ENCODE data around the gene COL18A1.

The COL18A1 gene

GRCh38 chr21:45451091-45451740, 46.3 kb downstream of the COL18A1 start:
- no peak for TF ChIP-seq CTCF (conservative IDR thresholded peaks at IDR 0.05)
- no peak for TF ChIP-seq ZFX (IDR thresholded peaks at IDR 0.05)
- no peak overlapping the region for H3K27ac ChIP-seq

GRCh38 chr21:45451771-45452182, 46.8 kb downstream of the COL18A1 start:
- TF ChIP-seq CTCF (conservative IDR thresholded peaks at IDR 0.05) (no peak), ZFX (IDR thresholded peaks at IDR 0.05) (no peak)
- no peak overlapping the region for H3K27ac ChIP-seq

- H3K27ac ChIP-seq, result no peak overlapping the region
- TF ChIP-seq CTCF (conservative IDR thresholded peaks at IDR 0.05) (no peak), ZFX (IDR thresholded peaks at IDR 0.05) (no peak)
Measured at GRCh38 chr21:45452696-45453307, 47.8 kb downstream of the COL18A1 start.

GRCh38 chr21:45453308-45453950, 48.5 kb downstream of the COL18A1 start:
- no peak overlapping the region for H3K27ac ChIP-seq
- no peak for TF ChIP-seq CTCF (conservative IDR thresholded peaks at IDR 0.05)
- TF ChIP-seq ZFX (IDR thresholded peaks at IDR 0.05), result no peak

- H3K27ac ChIP-seq, result peak overlapping the region; percentile 41
- no peak for TF ChIP-seq CTCF (conservative IDR thresholded peaks at IDR 0.05)
- no peak for TF ChIP-seq ZFX (IDR thresholded peaks at IDR 0.05)
Measured at GRCh38 chr21:45454060-45454925, 49.3 kb downstream of the COL18A1 start.

- peak overlapping the region; percentile 41 for H3K27ac ChIP-seq
- no peak for TF ChIP-seq ZFX (IDR thresholded peaks at IDR 0.05)
- no peak for TF ChIP-seq CTCF (conservative IDR thresholded peaks at IDR 0.05)
Measured at GRCh38 chr21:45454926-45455673, 50.1 kb downstream of the COL18A1 start.
